Left lung (tissue), 10 donors: Measurements from ENCODE around the gene VAV3. TPM values are rescaled to one million over a fixed set of nuclear protein-coding genes. Genes with fewer than 3 reads are reported as not detected.
"Not testable (repeated sequence)": the region's sequence is repeated elsewhere in the genome, so short reads cannot be mapped to it uniquely, and the experiment has no call there.

Experiments used
- ATAC-seq: fragments of 200-7000 bp; cut with Tn5 transposase; one replicate; pipeline ENCODE4 v1.9.1; 2020; ENCODE audit warnings: moderate library complexity
- DNase-seq, 4 donors: peaks; one replicate each; pipeline ENCODE4 v3.0.0-alpha.2; 2013 to 2020
- H3K27ac ChIP-seq, 2 donors: fragments of 200-600 bp; sonication (generic) in 1 of 2; one replicate each; pipeline versions ENCODE4 v1.5.0 to v1.8.0; 2020 to 2021
- H3K27me3 ChIP-seq, 2 donors: fragments of 200-600 bp; sonication (generic) in 1 of 2; one replicate each; pipeline versions ENCODE4 v1.5.0 to v1.8.0; 2020 to 2021
- H3K36me3 ChIP-seq, 2 donors: fragments of 200-600 bp; sonication (generic) in 1 of 2; one replicate each; pipeline versions ENCODE4 v1.5.0 to v1.8.0; 2020 to 2021
- H3K4me1 ChIP-seq, 2 donors: fragments of 200-600 bp; one replicate each; pipeline ENCODE4 v1.8.0; 2021
- H3K4me3 ChIP-seq, 2 donors: fragments of 200-600 bp; sonication (generic) in 1 of 2; one replicate each; pipeline versions ENCODE4 v1.5.0 to v1.8.0; 2020 to 2021; ENCODE audit warnings: mild to moderate bottlenecking in 1 of 2
- H3K9me3 ChIP-seq, 2 donors: fragments of 200-600 bp; sonication (generic) in 1 of 2; one replicate each; pipeline versions ENCODE4 v1.5.0 to v1.8.0; 2020 to 2021
- intact Hi-C, 2 donors: fragments of 100-400 bp; cut with DNase I; formaldehyde crosslinking; loops; one replicate each; pipeline versions ENCODE4 v1.11.2 to v1.14.2; 2022
- polyA plus RNA-seq, 6 donors: library from polyadenylated mRNA; unstranded; fragments of 120-200 nt; gene quantifications; one replicate each; pipeline ENCODE4 v1.2.1, GENCODE V29; 2013; ENCODE audit not compliant: insufficient read length in 6 of 6
- total RNA-seq, 2 donors: library from RNA; stranded (reverse); fragmentation: NEBNext Ultra II Directional; extraction: Animal tissue kit (Norgen Biotek cat#: 25700); gene quantifications; one replicate each; pipeline ENCODE4 v1.2.1, GENCODE V29; 2021
- TF ChIP-seq, protein P1 (sequence below), 2 donors: fragments of 200-600 bp; sonication (generic) in 1 of 2; IDR thresholded peaks; one replicate each; pipeline versions ENCODE4 v1.5.0 to v1.8.0; 2021; ENCODE audit warnings: antibody characterized with exemption in 2 of 2
- donor health status: DM: no; HTN: yes; CAD: no.
- donor health status: DM: no; HTN: no; CAD: no.

Gene VAV3
- total and polyA plus RNA-seq, 8 donors = 5.3 to 14.5 (median 7.2) TPM

- Histone ChIP-seq H3K27ac (no peak overlapping the region), H3K9me3 (no peaks in the 10 kb centered on the region), H3K4me3 (no peak overlapping the region), H3K27me3 (no peaks in the 10 kb centered on the region), H3K36me3 (peaks cover 0 to 11% of the 10 kb centered on the region in 2 donors), H3K4me1 (no peaks in the 10 kb centered on the region)
- DNase-seq (no peak), ATAC-seq (no peak)
- intact Hi-C loops = no loop called here
- TF ChIP-seq, protein P1, sequence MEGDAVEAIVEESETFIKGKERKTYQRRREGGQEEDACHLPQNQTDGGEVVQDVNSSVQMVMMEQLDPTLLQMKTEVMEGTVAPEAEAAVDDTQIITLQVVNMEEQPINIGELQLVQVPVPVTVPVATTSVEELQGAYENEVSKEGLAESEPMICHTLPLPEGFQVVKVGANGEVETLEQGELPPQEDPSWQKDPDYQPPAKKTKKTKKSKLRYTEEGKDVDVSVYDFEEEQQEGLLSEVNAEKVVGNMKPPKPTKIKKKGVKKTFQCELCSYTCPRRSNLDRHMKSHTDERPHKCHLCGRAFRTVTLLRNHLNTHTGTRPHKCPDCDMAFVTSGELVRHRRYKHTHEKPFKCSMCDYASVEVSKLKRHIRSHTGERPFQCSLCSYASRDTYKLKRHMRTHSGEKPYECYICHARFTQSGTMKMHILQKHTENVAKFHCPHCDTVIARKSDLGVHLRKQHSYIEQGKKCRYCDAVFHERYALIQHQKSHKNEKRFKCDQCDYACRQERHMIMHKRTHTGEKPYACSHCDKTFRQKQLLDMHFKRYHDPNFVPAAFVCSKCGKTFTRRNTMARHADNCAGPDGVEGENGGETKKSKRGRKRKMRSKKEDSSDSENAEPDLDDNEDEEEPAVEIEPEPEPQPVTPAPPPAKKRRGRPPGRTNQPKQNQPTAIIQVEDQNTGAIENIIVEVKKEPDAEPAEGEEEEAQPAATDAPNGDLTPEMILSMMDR (IDR thresholded peaks at IDR 0.05) = no peak
Measured at GRCh38 chr1:107706182-107706581, 258.8 kb downstream of the VAV3 start.

GRCh38 chr1:107704911-107705310 is 260.1 kb downstream of the VAV3 start:
- no peaks in the 10 kb centered on the region for H3K4me1 ChIP-seq
- no peak overlapping the region for H3K4me3 ChIP-seq
- no peaks in the 10 kb centered on the region for H3K27me3 ChIP-seq
- TF ChIP-seq, protein P1 (IDR thresholded peaks at IDR 0.05) = no peak
- peaks cover 0 to 11% of the 10 kb centered on the region in 2 donors for H3K36me3 ChIP-seq
- ATAC-seq (no peak), DNase-seq (no peak)
- no peaks in the 10 kb centered on the region for H3K9me3 ChIP-seq
- H3K27ac ChIP-seq = no peak overlapping the region
- intact Hi-C loops = no loop called here

DNA sequence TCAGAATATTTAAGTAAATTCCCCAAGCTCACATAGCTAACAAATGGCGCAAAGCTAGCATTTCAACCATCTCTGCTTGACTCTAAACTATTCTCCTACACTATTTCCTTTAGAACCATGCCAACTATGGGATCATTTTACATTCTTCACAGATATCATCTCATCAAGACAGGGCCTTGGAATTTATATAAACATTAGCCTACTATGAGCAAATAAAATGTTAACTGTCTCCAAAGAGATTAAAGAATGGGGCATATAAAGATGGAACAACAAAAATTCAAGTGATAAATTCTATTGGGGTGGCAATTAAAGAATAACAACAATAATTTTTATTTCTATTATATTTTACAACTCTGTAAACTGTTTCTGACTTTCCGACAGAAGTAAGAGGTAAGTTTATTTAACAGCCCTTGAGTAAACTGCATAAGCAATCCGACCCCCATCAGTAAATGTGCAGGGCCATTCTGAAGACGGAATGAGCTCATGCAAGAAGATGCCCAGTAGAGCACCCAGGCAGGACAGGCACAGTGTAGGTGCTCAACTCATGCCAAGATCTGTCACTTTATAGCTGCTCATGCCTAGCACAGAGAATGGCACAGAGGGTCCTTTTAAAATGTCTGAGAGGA is 261.9 kb downstream of the VAV3 start:
- DNase-seq (no peak), ATAC-seq (no peak)
- Histone ChIP-seq H3K27ac (no peak overlapping the region), H3K9me3 (no peaks in the 10 kb centered on the region), H3K27me3 (no peaks in the 10 kb centered on the region), H3K4me3 (no peak overlapping the region), H3K4me1 (no peaks in the 10 kb centered on the region), H3K36me3 (peaks cover 0 to 11% of the 10 kb centered on the region in 2 donors)
- TF ChIP-seq, protein P1 (IDR thresholded peaks at IDR 0.05) = no peak
- intact Hi-C loops = no loop called here

GRCh38 chr1:107700651-107701050 is 264.3 kb downstream of the VAV3 start:
- H3K4me3 ChIP-seq, H3K9me3 ChIP-seq, H3K27ac ChIP-seq, H3K4me1 ChIP-seq, DNase-seq, ATAC-seq, intact Hi-C loops, H3K27me3 ChIP-seq: not testable (repeated sequence)
- H3K36me3 ChIP-seq = peaks cover 0 to 11% of the 10 kb centered on the region in 2 donors

DNA sequence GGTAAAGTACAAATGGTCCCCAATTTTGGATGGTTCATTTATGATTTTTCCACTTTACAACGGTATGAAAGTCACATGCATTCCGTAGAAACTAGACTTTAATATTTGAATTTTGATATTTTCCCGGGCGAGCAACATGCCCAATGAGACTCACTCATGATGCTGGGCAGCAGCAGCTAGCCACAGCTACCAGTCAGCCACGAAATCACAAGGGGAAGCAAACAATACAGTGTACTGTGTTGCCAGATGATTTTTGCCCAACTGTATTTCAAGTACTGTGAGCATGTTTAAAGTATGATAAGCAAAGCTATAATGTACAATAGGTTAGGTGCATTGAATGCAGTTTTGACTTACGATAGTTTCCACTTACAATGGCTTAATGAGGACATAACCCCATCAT is 266.8 kb downstream of the VAV3 start:
- no peak for ATAC-seq
- TF ChIP-seq, protein P1 (IDR thresholded peaks at IDR 0.05) = no peak
- H3K4me1 ChIP-seq = no peaks in the 10 kb centered on the region
- peaks cover 0 to 5% of the 10 kb centered on the region in 2 donors for H3K36me3 ChIP-seq
- H3K27ac ChIP-seq = no peak overlapping the region
- no peaks in the 10 kb centered on the region for H3K27me3 ChIP-seq
- H3K4me3 ChIP-seq = no peak overlapping the region
- DNase-seq = no peak
- intact Hi-C loops = no loop called here
- no peaks in the 10 kb centered on the region for H3K9me3 ChIP-seq

DNA sequence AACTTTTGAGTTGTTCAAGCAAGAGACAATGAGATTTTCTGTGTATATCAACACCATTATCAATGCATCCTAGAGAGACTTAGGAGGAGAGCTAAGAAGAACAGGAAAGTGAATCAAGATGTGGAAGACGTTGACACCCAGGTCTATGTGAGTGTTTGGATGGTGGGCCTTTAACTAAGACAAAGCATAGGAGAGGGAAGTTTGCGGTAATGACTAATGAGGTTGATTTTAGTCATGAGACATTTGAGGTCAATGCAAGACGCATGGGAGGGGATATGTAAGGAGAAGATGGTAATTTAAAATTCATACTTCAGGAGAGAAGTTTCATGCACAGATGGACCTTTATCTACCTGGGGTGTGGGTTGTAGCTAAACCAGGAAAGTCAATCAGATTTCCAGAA is 269.6 kb downstream of the VAV3 start:
- Histone ChIP-seq H3K36me3 (no peaks in the 10 kb centered on the region), H3K27me3 (no peaks in the 10 kb centered on the region), H3K27ac (no peak overlapping the region), H3K4me3 (no peak overlapping the region), H3K9me3 (no peaks in the 10 kb centered on the region), H3K4me1 (no peaks in the 10 kb centered on the region)
- DNase-seq (no peak), ATAC-seq (no peak)
- TF ChIP-seq, protein P1 (IDR thresholded peaks at IDR 0.05) = no peak
- intact Hi-C loops = no loop called here
